ENCODE measurements around the gene HOXB7.

Gene HOXB7

DNA sequence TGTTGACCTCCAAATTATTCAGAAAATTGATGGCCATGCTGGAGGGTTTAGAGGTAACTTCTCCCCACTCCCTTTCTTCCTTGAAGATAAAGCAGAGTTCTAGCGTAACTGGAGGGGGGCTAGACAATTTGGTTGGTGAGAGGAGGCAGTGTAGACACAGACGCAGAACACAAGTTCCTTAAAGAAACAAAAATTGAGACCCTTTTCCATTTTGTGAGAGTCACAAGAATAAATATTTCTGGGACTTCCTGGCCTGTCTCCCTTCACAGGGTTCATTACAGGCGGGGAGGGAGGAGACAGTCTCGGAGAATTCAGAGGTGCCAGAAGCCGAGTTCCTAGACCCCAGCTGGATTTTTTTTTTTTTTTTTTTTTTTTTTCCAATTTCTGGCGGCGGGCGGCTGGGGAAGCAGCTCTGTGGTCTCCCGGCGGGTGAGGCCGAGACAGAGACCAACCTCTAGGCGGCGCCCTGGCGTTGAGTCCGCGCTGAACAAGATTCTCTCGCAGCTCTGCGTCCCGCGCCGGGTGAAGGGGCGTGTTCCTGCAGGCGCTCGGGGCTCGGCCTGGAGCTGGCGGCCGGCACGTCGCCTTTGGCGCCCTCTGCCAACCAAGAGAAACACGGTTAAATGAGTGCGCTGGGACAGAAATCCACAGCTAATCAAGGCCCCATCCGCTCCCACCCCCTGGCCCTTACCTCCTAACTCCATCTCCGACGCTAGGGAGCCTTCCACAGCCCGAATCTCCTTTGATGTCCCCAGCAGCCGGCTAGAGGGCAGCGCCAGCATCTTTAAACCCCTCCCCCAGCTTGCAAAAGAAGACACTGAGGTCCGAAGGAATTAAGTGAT lies 25.6 kb upstream of the HOXB7 start:
- peak; percentile 60 for DNase-seq

DNA sequence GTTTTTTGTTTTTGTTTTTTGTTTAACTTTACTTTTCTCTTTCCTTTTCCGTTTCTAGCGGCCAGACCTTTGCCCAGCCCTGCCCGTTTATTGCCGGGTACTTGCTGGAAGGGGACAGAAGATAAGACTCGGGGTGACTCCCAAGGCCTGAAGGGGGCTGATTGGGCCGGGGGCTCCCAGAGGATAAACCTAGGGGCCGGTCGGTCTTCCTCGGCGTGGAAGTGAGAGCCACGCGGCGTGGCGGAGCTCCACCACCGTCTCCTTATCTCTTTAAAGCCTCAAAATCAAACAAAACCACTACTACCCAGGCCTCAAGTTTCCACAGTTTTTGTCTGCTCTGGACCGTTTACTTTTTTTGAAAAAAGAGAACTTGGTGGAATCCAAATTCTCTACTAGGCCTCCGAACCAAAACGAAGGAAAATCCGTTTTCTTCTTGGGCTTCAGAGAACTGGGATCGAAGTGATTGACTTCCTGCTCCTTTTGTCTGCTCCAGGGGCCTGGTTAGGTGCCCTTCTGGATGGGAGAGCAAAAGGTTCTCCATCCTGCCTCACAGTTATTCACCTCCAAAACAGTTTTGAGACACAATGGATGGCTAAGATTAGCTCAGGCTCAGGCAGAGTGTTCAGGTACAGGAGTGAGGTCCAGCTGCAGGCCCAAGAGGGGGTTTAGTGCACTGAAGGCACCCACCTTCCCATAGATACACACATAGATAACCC lies 23.8 kb upstream of the HOXB7 start:
- no peak for DNase-seq

DNA sequence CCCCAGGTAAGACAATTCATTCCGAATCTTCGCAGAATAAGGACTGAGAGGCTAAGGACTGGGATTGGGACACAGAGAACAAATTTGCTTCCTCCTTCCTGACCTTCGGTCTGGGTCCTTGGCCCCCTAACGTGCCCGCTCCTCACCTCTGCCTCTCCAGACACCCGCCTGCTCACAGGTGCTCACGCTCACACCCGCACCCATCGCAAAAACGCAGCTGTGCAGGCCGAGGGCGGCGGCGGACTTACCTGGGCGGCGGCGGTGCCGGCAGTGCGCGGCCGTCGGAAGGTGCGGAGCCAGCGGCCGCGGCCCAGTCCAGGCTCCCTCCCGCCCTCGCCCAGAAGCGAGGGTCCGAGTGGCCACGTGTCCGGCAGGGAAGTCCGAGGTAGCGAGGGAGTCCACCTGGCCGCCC lies 22.5 kb upstream of the HOXB7 start:
- no peak for DNase-seq

DNA sequence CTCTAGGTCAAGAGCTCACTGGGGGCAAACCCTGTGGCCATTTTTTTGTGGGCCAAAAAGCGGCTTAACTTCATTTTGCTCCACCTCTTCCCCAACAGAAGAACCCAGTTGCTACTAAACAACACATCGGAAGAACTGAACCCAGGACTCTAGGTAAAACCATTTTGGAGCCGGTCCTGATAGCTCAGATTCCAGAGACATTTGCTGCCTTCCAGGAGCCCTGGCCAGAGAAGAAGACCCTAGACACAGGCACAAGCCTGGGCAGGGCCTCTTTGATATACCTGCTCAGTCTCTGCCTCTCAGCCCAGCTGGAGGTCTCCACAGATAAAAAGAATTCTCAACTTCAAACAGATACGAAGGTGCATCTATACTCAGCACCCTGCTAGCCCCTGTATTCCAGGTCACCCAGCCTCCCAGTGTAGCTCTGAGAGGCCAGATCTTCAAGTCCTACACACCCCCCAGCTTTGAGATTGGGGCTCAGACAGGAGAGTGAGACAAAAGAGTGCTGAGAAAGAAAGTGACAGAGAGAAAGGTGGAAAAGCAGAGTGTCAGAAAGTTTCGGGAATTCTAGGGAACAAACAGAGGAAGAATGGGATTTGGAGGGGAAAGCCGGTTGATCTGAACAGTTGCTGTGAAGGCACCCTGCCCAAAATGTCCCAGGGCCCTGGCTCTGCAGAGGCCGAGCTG lies 21.9 kb upstream of the HOXB7 start:
- no peak for DNase-seq

DNA sequence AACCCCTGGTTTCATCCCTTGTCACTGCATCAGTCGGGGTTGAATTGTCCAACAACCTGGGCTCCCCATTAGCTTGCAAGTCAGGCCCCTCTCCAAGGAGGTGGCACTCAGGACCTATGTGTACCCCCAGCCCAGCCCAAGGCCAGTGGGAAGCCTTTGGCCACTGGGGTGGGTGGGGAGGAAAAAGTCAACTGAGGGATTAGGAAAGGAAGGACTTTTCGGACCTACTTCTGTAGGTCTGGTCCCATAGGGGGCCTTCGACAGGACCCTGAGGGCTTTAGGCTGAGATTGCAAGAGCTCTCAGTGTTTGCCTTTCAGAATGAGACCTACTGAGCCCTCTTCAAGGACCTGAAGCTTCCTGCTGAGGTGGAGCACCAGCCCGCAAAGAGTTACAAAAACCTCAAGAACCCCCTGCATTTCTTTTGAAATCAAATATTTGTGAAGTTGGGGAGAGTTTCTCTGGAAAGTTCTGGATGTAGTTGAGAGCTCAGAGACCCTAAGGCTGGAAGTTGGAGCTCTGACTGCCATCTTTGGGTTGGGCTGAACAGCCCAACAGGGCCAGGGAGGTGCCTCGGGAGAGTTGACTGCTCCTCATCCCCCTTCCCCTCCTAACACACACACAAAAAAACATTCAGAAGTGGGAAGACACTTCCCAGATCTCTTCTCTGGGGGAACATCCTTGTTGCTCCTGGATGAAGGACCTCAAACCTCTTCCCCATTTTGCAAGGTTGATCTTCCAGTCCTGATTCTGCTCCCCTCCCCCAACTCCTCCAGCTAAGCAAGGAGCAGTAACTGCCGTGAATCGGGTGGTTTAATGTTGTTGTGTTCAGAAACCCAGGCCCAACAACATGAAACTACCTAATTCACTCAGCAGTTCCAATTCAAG lies 21.1 kb upstream of the HOXB7 start:
- no peak for DNase-seq

DNA sequence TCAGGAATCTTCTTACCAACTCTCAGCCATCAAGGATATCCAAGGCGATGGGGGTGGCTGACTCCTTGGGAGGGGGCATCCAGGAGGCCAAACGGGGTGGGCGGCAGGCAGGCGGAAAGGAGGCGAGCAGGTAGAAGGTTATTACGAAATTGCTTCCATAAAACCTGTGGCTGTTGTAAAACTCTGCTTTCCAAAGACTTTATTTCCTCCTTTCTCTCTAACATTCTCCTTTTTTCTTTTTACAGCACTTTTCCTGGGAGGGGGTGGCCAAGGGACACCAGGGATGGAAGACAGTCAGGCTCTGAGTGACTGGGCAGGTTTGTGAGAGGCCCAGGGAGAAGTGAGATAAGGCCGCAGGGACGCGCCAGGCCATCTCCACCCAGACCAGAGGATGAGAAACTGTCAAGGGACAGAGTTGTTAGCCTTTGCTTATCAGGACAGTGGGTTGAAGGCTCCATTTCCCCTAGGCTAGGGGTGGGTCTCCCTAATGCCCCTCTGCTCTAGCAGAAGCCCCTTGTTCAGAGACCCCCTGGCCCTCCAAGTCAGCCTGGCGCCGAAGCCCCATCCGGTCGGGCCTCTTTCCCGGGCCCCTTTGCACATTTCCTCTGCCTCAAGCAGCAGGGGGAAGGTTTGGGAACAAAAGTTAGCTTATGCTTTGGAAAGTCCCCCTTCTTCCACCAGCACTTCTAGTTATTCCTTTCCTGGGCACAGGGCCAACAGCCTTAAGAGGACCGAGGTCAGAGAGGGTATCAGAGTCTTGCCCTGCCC lies 20.3 kb upstream of the HOXB7 start:
- no peak for DNase-seq

DNA sequence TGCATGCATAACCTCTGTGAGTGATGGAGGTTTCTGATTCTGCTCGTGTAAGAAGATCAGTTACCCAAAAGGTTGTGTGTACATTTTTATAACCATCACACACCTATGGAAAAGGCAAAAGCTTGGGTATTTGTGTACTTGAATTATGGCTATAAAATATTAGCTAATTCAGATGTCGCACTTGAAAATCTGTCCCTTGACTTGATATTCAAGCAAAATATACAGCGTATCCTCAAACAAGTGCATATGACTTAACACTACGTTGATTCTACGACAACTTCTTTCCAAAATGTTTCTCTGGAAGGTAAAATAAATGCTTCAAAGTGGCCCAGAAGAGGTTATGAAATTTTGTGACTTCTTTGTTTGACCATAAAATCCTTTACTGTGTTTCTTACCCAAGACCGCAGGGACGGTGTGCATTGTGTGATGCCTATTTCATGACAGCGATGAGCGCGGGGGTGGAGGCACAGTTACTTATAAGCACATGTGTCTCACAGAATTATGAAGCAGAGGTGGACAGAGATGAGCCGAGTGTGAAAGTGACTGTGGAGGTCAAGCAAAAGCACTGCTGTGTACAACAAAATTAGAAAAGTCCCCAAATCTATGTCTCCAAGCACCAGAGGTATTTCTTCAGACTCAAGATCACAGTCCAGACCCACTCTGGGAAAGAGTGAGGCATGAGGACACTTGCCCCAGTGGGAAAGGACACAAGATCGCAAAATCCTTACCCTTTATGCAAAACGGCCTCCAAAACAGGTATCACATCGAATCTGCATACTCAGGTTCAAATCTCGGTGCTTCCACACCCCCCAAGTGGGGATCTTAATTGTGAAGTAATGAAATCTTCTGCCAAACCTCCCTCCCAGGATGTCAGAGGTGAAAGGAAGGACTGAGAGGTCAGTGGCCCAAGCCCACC lies 19.4 kb upstream of the HOXB7 start:
- no peak for DNase-seq

DNA sequence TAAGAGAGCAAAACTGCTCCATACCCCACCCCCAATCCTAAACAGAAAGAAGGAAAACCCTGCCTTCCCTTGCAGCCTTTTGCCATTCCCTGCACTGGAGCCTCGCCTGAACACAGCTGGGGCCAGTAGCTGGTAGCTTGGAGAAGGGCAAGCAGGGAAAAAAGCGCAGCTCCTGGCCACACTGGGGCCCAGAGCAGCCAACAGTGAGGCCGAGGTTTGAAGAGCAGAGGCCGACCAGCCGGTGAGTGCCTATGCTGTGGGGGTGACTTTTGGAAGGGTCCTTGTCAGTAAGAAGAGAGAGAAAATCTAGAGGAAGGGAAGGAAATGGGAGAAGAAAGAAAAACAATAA lies 18.6 kb upstream of the HOXB7 start:
- no peak for DNase-seq

DNA sequence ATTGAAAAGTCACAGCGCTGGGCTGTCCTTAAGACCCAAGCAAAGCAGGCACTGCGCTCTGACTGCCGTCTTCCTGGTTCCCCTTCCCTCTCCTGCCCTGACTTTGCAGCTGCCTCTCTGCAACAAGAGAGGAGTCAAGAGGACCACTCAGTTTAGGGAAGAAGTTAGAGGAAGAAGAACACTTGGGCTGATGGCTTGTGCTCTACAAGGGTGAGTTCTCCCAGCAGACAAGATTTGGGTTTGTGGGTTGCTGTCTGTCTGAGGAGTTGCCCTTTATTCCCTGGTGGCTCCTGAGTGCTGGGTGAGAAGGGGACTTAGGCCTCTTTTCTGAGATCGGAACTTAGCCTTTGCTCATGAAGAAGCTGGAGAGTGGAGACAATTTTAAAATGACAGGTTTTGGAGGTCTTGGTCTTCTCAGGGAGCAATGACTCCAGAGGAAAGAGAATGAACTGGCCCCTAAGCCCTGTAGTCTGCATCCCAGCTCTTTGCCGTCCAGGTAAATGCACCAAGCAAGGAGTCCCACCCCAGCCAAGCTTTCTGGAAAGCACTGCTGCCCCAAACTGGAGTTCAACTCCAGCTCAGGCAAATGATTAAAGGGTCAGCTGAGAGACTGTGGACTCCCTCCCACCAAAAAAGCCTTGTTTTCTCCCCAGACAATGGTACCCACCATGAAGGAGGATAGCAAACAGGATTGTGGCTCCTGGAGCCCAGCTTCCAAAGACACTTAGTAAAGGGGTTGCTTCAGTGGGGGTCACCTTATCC lies 18.0 kb upstream of the HOXB7 start:
- no peak for DNase-seq

DNA sequence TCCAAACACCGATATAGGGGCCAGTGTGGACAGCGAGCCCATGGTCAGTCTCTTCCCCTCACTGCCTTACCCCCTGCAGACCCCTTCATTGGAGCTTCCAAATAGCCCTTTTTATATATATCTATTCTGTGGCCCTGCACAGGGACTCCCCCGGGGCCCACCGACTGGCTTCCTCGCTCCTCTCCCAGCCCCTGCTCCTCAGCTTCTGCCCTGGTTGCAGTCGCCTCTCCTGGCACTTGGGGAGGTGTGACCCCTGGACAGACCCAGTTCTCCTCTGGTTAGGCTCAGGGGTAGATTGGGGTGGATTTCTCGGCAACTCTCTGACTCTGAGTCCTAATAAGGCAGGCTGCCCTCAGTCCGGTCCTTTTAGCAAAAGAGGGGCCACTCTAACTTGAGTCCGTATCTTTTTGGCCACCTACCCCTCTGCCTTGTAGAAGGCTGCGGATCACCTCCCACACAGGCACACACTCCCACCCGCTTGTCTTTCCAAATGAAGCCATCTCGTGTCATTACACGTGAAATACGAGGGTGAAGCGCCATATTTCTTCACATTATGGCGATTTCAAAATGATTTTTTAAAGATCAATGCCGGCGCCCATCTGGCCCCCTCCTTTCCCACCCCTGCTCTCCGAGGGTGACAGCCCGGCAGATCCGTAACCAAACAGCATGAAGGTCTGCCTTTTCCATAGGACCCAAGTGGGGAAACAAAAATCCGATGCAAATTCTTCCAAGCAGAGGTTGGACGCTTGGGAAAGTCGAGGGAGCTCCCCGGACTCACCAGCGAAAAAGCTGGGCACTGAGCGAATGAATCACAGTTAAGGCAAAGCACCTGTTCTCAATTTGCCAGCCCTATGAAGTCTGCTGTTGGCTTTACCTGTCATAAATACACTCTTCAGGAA lies 17.1 kb upstream of the HOXB7 start:
- DNase-seq = no peak

DNA sequence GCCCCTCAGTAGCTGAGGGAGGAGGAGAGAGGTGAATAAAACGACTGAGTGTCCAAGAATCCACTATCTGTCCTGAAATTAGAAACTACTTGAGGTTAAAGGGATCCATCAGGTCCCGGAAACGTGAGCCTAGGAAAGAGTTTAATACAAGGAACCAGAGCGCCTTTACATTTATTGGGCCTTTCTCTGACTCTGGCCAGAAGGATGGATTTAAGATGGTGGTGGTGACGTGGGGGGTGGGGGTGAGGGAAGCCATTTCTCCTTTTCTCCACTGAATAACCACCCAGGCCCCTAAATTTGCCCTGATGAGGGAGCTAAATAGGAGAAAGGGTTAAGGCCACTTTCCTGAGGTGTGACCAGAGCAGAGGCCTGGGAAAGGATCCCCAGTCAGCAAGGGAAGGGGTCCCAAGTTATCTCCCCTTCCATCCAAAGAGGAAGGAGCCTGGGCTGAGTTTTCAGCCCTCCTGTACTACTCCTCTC lies 16.3 kb upstream of the HOXB7 start:
- DNase-seq = no peak

DNA sequence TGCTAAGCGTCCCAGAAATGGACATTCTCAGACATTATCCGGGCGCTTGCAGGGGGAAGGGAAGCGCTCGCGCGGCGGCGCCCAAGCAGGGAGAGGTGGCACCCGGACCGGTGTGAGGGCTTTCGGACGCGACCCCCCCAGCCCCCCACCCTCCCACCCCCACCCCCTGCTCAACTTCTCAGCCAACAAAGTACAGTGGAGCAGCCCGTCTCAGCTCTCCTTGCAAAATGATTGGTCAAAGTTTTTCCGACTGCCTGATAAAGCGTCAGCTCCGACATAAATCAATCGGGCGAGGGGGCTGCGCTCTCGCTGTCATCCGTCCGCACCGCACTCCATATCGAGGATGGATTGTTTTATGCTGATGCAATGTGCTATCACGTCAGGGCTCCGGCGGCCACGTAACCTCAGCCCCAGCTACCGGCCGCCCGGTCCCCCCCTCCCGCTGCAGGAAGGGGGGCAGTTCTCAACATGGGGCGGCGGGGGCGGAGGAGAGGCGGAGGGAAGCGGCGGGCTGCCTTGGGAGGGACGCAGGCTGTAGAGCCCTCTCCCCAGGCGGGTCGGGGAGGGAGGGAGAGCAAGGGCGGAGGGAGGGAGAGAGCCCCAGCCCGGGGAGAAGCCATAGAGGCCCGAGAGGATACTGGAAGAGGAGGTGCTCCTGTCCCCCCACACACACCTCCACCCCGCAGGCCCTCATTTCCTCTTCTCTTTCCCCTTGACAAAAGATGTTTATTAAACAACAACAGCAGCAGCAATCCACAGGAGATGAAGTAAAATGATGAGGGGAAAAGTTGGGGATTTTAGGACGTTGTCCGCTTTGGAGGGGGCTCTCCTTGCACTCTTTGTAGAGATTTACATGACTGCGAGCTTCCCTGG lies 15.7 kb upstream of the HOXB7 start, which contains the start of gene HOXB9:
HOXB9 (minus strand) TSS at position 114 of the 873 bp plus-strand sequence; CDS start at position 25, 89 bp downstream.
- DNase-seq = peak; percentile 23

DNA sequence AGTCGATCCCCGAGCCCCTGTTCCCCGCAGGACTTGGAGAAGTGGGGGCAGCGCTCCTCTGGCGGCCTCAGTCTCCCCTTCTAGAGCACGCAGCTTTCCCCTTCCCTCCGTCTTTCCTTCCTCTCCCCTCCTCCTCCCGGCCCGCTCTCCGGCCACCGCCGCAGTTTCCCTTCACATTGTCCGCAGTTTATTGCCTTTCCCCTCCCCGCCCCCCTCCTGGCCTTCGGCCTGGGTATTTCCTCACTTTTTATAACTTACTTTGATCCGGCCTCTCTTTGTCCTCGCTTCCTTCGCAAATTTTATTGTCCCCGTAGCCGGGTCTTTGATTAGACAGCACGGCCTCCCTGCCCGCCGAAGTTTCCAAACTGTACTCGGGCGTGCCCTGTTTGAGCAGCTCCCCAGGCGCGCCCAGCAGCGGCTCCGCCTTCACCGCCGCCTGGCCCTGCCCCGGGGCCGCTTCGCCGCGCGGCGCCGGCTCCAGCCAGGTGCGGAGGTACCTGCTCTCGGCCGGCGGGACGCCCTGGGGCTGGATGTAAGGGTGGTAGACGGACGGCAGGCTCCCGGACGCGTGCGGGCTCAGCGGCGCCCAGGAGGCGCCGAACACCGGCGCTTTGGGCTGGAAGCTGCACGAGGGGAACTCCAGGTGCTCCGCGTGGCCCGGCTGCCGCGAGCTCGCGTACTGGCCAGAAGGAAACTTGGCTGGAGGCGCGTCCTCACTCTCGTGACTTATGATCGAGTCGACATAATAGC lies 14.9 kb upstream of the HOXB7 start:
- no peak for DNase-seq

DNA sequence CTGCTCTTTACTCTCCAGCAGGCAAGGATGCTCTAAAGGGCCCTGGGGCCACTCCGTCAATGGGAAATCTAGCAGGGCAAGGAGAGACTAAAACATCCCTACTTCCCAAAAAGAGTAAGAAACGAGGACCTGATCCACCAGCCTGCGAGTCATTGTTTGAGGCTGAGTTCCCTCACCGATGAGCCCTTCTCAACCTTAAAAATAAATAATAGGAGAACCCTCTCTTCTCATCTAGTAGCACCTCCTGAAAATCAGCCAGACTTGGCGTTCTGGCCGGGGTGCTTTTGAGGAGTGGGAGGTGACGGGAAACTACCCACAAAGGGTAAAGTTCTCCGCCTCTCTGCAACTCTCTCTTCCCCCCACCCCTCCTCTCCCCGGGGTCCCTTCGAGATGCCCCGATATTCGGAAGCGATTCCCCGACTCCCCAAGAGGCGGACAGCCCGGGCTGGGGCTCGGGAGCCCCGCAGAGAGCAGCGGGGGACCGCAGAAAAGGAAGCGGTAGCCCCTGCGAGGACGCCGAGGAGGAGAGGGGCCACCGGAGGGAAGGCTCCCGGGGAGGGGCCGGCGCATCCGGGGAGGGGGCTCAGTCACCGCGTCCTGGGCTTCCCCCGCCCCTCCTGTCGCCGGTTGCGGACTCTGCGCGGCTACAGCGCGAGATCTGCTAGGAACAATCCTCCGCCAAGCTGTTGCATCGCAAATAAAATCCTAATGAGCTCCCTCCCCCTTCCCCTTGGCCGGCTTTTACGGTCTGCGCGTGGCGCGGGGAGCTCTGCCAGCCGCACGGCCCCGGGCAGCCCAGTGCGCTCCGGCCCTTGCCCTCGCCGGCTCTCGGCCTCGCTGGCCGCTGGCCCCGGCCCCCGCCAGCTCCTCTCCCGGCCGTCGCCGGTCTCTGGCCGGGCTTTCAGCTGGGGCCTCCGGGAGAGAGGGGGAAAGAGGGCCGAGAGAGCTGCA lies 14.0 kb upstream of the HOXB7 start:
- no peak for DNase-seq

DNA sequence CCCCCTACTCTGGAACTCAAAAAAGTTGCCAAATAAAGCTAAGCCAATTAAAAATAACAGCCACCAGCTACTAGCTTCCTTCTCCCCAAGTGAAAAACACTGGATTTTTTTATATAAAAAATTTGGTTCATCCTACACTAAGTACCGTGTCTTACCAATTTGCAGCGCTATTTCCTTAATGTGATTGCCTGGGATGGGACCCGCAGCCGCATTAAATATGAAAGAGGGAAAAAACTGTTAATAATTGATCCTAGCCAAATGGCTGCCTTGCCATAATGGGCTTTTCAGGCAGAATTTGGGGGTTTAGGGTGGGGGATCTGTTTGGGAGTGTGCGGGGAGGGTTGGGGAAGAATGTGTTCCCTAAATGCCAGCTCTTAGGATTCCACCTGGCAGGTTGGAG lies 13.3 kb upstream of the HOXB7 start:
- no peak for DNase-seq
